NCI-H1694 treated with DMSO at 0.1 percent for 48 hours (cell line): ENCODE data around the gene WWC2.
"Not testable (repeated sequence)": the region's sequence is repeated elsewhere in the genome, so short reads cannot be mapped to it uniquely, and the experiment has no call there.

ENCODE experiments used
- DNase-seq: peaks from one replicate; lab custom pipeline; 2025; lab: John Stamatoyannopoulos, UW

The WWC2 gene

GRCh38 chr4:183299464-183299863 is 200.4 kb downstream of the WWC2 start:
- DNase-seq = no peak

DNA sequence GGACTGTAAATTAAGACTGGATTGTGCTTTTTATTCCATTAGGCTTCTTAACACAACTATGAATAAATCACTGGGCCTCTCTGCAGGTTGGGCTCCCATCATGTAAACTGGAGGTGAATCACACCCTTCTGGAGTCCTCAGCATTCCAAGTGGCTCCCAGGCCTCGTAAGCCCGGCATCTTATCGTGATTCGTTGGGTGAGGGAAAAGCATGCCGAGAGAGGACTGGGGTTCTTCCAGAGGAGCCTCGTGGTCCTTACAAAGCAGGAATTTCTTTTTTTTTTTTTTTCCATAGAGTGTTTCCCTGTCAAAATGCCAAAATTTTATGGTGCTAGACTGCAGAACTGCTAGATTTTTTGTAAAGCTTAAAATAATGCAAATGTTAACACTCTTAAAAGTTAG is 201.0 kb downstream of the WWC2 start:
- DNase-seq = no peak

GRCh38 chr4:183300655-183301054 is 201.6 kb downstream of the WWC2 start:
- DNase-seq = no peak

DNA sequence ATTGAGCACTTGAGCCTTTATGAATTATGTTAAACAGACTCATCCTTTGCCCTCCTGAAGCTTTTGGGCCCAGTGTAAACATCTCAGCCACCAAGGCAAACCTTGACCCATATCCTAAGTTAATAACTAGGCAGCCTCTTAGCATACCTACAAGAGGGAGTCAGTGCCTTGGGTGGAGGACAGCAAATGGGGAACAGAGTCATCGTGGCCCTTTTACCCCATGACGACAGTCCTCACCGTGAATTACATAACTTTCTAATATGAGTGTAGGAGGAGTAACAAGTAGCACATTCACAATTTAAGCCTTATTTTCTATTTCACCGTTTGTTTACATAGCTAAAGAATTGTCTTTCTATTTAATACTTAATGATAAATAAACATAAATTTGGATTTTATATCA is 204.2 kb downstream of the WWC2 start:
- DNase-seq = no peak

- DNase-seq = no peak
Observed at GRCh38 chr4:183304067-183304466, 205.0 kb downstream of the WWC2 start.

DNA sequence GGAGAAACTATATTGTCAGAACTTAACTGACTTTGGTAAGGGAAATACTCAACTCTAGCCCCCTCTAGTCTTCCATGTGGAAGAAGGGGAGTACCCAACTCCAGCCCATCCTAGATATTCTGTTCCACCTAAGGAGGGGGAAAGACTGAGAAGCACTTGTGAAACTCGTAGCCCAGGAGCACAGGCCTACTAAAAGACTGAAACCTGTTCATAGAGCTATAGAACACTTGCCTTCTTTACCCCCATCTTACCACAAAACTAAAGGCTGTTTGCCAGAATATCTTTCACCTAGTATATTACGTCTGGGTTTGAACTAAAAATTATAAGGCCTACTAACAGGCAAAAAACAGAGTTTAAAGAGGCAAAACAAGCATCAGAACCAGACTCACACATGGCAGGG is 205.5 kb downstream of the WWC2 start:
- no peak for DNase-seq

- DNase-seq = no peak
Observed at GRCh38 chr4:183306811-183307210, 207.8 kb downstream of the WWC2 start.

- DNase-seq = no peak
Observed at GRCh38 chr4:183312841-183313240, 213.8 kb downstream of the WWC2 start.

GRCh38 chr4:183314336-183314735 is 215.3 kb downstream of the WWC2 start:
- DNase-seq = no peak

DNA sequence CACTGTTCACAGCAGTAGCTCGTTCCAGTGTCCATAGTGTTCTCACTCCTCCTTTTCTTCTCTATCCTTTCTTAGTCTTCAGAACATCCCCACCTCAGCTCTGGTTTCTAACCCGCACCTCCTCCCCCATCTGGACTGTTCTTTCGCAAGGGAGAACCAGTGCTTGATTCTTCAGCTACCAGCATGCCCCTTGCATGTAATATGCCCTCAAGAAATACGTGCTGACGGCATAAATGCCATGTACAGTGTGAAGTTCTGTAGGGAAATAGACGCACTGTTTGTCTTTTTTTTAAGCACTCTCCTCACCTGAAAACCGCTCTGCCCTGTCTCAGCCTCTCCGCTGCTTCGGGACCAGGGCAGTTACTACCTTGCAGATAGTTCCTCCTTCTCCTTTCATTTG is 215.7 kb downstream of the WWC2 start:
- DNase-seq = no peak

GRCh38 chr4:183318656-183319055 is 219.6 kb downstream of the WWC2 start:
- DNase-seq = no peak

DNA sequence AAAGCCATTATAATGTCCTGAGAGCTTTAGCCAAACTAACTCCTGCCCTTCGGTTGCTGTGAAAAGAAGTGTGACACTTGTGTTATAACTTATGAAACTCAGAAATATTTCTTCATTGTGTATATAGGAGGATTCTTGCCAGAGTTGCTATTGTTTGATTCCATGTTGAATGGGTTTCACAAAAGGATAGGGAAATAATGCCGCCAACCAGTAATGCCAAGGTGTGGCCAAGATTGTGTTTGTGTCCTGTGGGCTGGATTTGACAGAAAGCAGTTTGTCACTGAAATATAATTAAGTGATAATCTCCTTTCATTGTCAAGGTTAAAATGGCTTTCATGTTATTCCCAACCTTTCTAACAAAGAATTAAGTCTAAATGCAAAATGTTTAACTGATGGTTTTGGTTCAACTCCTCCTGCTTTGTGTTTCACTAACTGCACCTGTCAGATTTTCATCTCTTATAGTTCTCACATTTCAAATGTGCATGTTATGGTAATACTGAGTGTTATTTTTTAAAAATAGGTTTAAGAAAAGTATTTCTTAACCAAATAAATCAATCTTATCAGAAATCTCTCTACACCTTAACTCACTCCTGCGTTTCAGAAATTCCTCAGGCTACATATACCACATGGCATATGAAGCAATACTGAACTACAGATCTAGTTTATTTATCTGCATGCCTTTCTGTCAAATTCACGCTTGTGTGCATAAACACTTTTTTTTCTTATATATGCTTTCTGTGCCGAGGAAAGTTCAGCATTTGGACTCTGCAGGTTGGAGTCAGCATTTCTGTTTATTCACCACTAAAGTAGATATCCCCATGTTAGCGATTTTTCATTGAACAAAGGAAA is 221.4 kb downstream of the WWC2 start, which contains the start of gene CLDN22:
Gene CLDN22 (minus strand): TSS at position 66 of the 849 bp plus-strand sequence. CDS start 58 bp downstream, at position 8.
- no peak for DNase-seq

GRCh38 chr4:183321079-183321478 is 222.0 kb downstream of the WWC2 start:
- no peak for DNase-seq

- DNase-seq = no peak
Observed at GRCh38 chr4:183321516-183321915, 222.5 kb downstream of the WWC2 start.

GRCh38 chr4:183322326-183322725 is 223.3 kb downstream of the WWC2 start, which contains the start of gene CLDN24:
CLDN24 (minus strand) TSS chr4:183322426; CDS start chr4:183322426, 0 bp downstream.
- DNase-seq = no peak

DNA sequence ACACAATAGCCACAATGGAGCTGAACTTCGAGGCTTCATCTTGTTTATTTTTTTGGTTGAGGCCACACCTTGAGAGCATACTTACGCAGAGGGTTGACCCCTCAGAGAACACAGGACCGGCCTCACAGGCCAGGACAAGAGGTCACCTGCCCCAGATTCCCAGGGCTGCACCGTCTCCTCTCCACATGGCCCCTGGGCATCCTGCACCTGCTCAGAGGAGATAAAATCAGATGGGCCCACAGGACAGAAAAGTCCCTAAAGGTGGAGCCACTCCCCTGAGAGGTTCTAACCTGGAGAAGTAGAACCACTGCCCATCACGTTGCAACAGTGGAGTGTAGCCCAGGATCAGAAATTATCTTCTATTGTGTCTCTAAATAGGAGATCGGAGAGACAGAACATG is 224.2 kb downstream of the WWC2 start:
- DNase-seq = no peak

GRCh38 chr4:183324056-183324455 is 225.0 kb downstream of the WWC2 start:
- DNase-seq = not testable (repeated sequence)

DNA sequence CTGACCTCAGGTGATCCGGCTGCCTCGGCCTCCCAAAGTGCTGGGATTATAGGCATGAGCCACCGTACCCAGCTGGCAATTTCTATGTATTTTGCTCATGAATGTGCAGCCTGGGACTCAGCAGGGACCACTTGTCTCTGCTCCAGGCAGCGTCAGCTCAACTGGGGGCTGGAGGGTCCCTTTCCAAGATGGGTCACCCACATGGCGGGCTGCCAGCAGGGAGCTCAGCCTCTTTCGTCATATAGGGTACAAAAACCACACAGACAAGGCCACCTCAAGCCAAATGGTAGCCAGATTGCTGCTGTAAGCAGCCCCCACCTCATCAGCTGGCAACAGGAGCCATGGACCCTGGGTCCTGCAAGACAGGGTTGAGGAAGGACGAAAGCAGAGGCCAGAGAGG is 225.6 kb downstream of the WWC2 start:
- no peak for DNase-seq

DNA sequence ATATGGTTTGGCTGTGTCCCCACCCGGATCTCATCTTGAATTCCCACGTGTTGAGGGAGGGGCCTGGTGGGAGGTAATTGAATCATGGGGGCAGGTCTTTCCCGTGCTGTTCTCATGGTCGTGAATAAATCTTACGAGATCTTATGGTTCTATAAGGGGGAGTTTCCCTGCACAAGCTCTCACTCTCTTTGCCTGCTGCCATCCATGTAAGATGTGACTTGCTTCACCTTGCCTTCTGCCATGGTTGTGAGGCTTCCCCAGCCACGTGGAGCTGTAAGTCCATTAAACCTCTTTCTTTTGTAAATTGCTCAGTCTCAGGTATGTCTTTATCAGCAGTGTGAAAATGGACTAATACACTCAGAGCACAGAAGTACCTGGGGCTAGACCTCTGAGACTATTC is 227.3 kb downstream of the WWC2 start:
- not testable (repeated sequence) for DNase-seq

DNA sequence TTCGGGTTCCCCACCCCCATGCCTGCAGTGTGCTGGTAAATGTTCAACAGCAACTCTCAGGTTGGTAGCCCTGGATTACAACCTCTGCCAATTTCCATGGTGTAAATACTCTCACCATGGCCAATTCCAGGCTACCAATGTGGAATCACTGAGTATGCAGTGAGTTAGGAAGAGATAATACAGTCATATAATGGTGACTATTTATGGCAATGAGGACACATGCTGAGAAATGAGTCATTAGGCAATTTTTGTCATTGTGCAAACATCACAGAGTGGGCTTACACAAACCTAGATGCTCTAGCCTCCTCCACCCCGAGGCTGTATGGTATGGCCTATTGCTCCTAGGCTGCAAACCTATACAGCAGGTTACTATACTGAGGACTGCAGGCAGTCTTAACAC is 227.8 kb downstream of the WWC2 start:
- no peak for DNase-seq

DNA sequence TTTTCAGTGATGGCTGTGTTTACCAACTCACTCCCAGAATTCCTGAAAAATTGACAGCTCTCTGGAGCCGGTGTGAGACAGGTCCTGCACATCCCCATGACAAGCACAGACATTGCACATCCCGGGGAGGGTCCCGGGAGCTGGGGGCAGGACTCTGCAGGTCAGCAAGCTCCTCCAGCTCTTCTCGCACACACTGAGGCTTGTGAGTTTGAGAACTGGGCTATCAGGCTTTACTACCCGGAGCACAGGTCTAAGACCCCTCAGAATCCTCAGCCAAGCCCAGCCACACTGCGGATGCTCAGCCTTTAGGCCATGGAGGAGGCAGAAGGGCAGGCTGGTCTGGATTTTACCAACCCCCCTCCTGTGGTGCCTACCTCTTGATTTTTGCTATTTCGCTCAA is 228.8 kb downstream of the WWC2 start:
- no peak for DNase-seq

DNA sequence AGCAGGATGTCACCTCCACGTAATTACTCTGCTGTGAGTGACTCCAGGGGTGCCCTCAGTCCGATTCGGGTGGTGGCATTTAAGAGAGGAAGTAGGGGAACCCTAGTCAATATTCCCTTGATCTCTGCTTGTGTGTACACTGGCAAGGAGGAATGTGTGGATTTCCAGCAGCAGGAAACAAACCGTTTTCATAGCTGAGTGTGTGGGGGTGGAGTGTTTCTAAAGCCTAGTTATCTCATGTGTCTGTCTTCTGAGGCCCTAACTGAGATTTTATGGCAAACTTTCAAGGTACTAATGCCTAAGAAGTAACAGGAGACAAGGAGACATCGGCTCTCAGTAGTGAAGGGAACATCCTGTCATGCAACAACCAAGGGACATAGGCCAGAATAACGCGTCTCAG is 229.8 kb downstream of the WWC2 start:
- no peak for DNase-seq

GRCh38 chr4:183329244-183329643 is 230.2 kb downstream of the WWC2 start:
- no peak for DNase-seq
